GM21390 (cell line): ENCODE results near the gene PDCD11.
"Not testable (repeated sequence)": the region's sequence is repeated elsewhere in the genome, so short reads cannot be mapped to it uniquely, and the experiment has no call there.

Experiments
- ATAC-seq: cut with Tn5 transposase; IDR thresholded peaks from one replicate; pipeline ENCODE4 v1.9.1; 2021; ENCODE audit not compliant: unreplicated experiment

Gene PDCD11

GRCh38 chr10:103396067-103396788 lies at the start of gene PDCD11, which contains the start of gene ATP5MK:
Gene PDCD11 (plus strand): TSS chr10:103396626. CDS start chr10:103398427, 1,801 bp downstream.
Gene ATP5MK (minus strand): TSS chr10:103396475. CDS start chr10:103392457, 4,018 bp downstream.
- ATAC-seq, result peak; percentile 100

- no peak for ATAC-seq
These were observed 46.3 kb upstream of the PDCD11 start for GRCh38 chr10:103350175-103350516.

GRCh38 chr10:103350517-103351260 lies 45.7 kb upstream of the PDCD11 start, which contains the start of gene PCGF6:
Gene PCGF6 (minus strand): TSS chr10:103351140. CDS start chr10:103351066, 74 bp downstream.
- peak; percentile 90 for ATAC-seq

GRCh38 chr10:103353281-103353680 lies 43.1 kb upstream of the PDCD11 start:
- no peak for ATAC-seq

- ATAC-seq, result not testable (repeated sequence)
These were observed 41.9 kb upstream of the PDCD11 start for GRCh38 chr10:103354567-103354966.

- ATAC-seq, result no peak
These were observed 40.4 kb upstream of the PDCD11 start for GRCh38 chr10:103355906-103356599.

- not testable (repeated sequence) for ATAC-seq
These were observed 36.9 kb upstream of the PDCD11 start for GRCh38 chr10:103359493-103359892.

- ATAC-seq, result not testable (repeated sequence)
These were observed 35.6 kb upstream of the PDCD11 start for GRCh38 chr10:103360791-103361190.

GRCh38 chr10:103367379-103367781 lies 29.0 kb upstream of the PDCD11 start:
- no peak for ATAC-seq

- peak; percentile 50 for ATAC-seq
These were observed 28.5 kb upstream of the PDCD11 start, which contains the start of gene TAF5 for GRCh38 chr10:103367782-103368518. Gene TAF5 (plus strand): TSS chr10:103367976. CDS start chr10:103367990, 14 bp downstream.

GRCh38 chr10:103373544-103373943 lies 22.9 kb upstream of the PDCD11 start:
- ATAC-seq, result no peak

GRCh38 chr10:103374263-103374662 lies 22.2 kb upstream of the PDCD11 start:
- no peak for ATAC-seq

GRCh38 chr10:103382769-103383168 lies 13.7 kb upstream of the PDCD11 start:
- no peak for ATAC-seq

- no peak for ATAC-seq
These were observed 2.2 kb upstream of the PDCD11 start for GRCh38 chr10:103394180-103394579.

GRCh38 chr10:103395754-103396066 lies 716 bp upstream of the PDCD11 start:
- ATAC-seq, result no peak

- ATAC-seq, result no peak
These were observed 312 bp downstream of the PDCD11 start for GRCh38 chr10:103396789-103397087.

- ATAC-seq, result no peak
These were observed 882 bp downstream of the PDCD11 start for GRCh38 chr10:103397191-103397825.

- no peak for ATAC-seq
These were observed 17.1 kb downstream of the PDCD11 start for GRCh38 chr10:103413564-103413963.

- no peak for ATAC-seq
These were observed 19.2 kb downstream of the PDCD11 start for GRCh38 chr10:103415581-103415980.

- no peak for ATAC-seq
These were observed 20.2 kb downstream of the PDCD11 start for GRCh38 chr10:103416436-103417147.
